HCEC 1CT (cell line): ENCODE data around the gene ARVCF.
"Not testable (repeated sequence)": the region's sequence is repeated elsewhere in the genome, so short reads cannot be mapped to it uniquely, and the experiment has no call there.

ENCODE experiments used
- DNase-seq: peaks from one replicate; pipeline ENCODE4 v3.0.0-alpha.2; 2017

Gene ARVCF

GRCh38 chr22:19931514-19931913 is 85.1 kb downstream of the ARVCF start:
- DNase-seq, result no peak

DNA sequence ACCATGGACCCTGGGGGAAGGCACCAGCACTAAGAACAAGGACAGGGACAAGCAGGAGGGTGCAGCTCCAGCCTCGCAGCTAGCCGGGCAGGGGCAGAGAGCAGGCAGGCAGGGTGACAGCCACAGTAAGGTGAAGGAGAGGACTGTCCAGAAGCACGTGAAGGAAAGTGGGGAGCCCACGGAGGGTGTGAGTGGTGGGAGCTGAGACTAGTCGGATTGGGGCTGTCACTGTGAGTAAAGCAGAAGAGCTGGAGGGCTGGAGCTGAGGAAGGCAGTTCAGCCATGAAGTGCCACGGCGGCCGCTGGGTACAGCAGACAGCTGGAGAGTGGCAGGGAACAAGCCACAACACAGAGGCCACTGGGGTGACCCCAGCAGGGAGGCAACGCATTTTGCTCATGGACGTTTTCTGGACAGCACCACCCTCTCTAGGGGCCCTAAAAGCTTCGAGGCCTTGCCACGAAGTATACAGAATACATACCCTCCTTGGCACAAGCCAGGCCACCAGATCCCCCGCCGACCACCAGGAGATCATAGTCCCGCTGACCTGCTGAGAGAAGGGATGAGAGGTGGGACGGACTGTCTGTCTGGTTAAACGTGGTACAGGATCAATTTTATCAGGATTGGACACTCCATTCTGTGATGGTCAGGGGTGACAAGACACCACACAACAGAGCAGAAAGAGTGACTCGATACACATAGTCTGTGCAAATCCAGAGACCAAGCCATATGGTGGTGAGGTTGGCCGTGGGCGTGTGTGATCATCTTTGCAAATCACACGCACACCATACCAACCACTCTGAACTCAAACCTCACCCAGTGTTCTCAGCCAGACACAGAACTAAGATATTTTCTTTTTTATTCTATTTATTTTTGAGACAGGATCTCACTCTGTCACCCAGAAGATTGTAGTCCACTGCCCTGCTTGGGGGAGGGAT is 85.8 kb downstream of the ARVCF start:
- DNase-seq, result no peak

- DNase-seq, result no peak
These were observed 86.8 kb downstream of the ARVCF start for GRCh38 chr22:19929586-19930550.

DNA sequence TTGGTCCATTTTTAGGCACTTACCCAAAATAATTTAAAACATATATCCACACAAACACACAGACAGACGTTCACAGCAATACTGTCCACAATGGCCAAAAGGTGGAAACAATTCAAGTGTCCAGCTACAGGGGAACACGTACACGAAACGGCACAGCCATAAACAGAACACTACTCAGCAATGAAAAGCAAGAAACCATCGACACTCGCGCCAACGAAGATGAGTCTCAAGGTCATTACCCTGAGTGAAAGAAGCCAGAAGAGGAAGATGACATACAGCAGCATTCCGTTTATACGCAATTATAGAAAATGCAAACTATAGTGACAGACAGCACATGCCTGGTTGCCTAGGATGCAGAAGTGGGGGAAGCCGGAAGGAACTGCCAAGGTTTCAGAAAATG is 88.4 kb downstream of the ARVCF start:
- DNase-seq, result no peak

GRCh38 chr22:19927696-19928095 is 88.9 kb downstream of the ARVCF start:
- DNase-seq, result no peak

- not testable (repeated sequence) for DNase-seq
These were observed 90.6 kb downstream of the ARVCF start for GRCh38 chr22:19926028-19926427.

GRCh38 chr22:19923914-19924513 is 92.6 kb downstream of the ARVCF start:
- no peak for DNase-seq

DNA sequence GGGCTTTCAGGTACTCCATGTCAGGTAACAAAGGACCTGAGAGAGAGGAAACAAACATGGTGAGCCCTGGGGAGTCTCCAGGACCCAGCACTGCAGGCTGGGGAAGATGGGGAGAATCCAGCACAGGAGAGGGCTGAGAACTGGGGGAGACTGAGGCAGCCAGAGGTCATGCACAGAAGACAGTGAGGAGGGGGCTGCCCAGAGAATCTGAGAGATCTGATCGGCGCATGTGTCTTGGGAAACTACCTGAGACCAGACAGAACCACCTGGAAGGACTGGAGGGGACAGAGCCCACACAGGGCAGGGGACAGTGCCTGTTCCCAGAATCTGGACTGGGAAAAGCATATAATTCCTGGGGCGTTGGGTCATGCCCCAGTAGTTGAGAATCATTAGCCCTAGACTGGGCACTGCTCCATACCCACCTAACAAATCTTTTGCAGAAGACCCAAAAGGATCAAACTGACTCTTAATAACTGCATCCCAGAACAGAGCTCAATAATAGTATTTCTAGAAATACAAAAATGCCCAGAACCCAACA is 95.0 kb downstream of the ARVCF start:
- DNase-seq, result no peak
